Central memory CD8-positive, alpha-beta T cell (primary cell): ENCODE measurements around the gene KIF17.

ENCODE experiments used
- ATAC-seq: fragments of 150-1000 bp; cut with Tn5 transposase; replicated peaks from 2 replicates; pipeline ENCODE4 v1.10.0; 2022; ENCODE audit warnings: mild to moderate bottlenecking, moderate FRiP score, moderate number of reproducible peaks; ENCODE audit not compliant: poor library complexity, severe bottlenecking; ENCODE audit errors: extremely low read depth
- DNase-seq, 2 donors: peaks; one replicate each; pipeline ENCODE4 v3.0.0; 2021; ENCODE audit warnings: low spot score in 2 of 2
- H3K27ac Mint-ChIP-seq: one replicate; pipeline ENCODE4 v1.8.0; 2022; ENCODE audit warnings: low read depth, mild to moderate bottlenecking, moderate library complexity, mixed read lengths
- H3K27me3 Mint-ChIP-seq: one replicate; pipeline ENCODE4 v1.8.0; 2022; ENCODE audit warnings: mixed read lengths
- H3K36me3 Mint-ChIP-seq: one replicate; pipeline ENCODE4 v1.8.0; 2022; ENCODE audit warnings: mild to moderate bottlenecking, moderate library complexity, mixed read lengths; ENCODE audit not compliant: insufficient read depth
- H3K4me1 Mint-ChIP-seq: one replicate; pipeline ENCODE4 v1.8.0; 2022; ENCODE audit warnings: mixed read lengths
- H3K4me3 Mint-ChIP-seq: one replicate; pipeline ENCODE4 v1.8.0; 2022; ENCODE audit warnings: mild to moderate bottlenecking, moderate library complexity, mixed read lengths
- H3K9me3 Mint-ChIP-seq: one replicate; pipeline ENCODE4 v1.8.0; 2022; ENCODE audit warnings: mixed read lengths

KIF17 gene

DNA sequence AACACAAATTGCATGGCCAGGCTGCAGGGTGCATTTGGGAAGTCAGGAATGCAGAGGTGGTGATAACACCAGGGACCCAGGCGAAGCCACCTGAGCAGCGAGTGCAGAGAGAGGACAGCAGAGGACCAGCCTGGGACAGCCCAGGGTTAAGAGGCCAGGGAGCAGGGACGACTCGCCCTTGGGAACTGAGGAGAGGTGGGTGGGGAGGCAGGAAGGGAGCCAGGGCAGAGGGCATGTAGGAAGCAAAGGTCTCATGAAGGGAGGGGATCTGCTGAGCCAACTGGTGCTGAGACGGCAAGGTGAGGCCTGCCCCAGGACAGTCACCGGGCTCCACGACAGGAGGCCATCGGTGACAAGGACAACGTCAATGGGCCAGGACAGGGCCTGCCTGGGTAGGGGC lies 16.4 kb downstream of the KIF17 start:
- peaks cover 3% of the 10 kb centered on the region for H3K27me3 Mint-ChIP-seq
- no peak overlapping the region for H3K27ac Mint-ChIP-seq
- H3K9me3 Mint-ChIP-seq: no peaks in the 10 kb centered on the region
- H3K4me1 Mint-ChIP-seq: peaks cover under 1% of the 10 kb centered on the region
- H3K4me3 Mint-ChIP-seq: no peak overlapping the region
- H3K36me3 Mint-ChIP-seq: peaks cover 4% of the 10 kb centered on the region
- ATAC-seq (no peak), DNase-seq (no peak)

DNA sequence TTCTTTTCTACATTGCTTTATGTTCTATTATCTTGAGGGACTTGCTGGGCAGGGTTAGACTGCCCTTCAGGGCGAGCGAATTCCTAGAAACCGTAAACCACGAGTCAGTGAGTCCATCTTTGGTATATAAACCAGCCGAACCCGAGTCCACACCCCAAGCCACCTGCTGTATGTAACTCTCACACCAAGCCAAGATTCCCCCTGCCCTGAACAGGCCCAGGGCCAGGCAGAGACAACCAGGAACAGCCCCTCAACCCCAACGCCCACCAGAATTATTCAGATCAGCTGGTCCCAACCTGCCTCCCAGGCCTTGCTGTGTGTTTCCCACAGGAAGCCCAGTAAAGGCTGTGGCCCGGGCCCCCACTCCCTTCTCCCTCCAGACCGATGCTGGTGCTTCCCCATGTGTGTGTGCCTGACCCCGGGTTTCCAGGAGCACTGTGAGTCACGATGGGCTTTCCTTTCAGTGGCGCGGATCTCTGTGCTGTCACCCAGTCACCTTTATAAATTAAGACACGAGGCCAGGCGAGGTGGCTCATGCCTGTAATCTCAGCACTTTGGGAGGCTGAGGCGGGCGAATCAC lies 17.1 kb downstream of the KIF17 start:
- peaks cover 7% of the 10 kb centered on the region for H3K4me1 Mint-ChIP-seq
- no peak overlapping the region for H3K4me3 Mint-ChIP-seq
- H3K9me3 Mint-ChIP-seq: no peaks in the 10 kb centered on the region
- H3K27me3 Mint-ChIP-seq: peaks cover 10% of the 10 kb centered on the region
- no peak overlapping the region for H3K27ac Mint-ChIP-seq
- peaks cover 4% of the 10 kb centered on the region for H3K36me3 Mint-ChIP-seq
- DNase-seq (no peak), ATAC-seq (no peak)

GRCh38 chr1:20699558-20699957 lies 18.2 kb downstream of the KIF17 start:
- Mint-ChIP-seq H3K9me3 (no peaks in the 10 kb centered on the region), H3K27ac (no peak overlapping the region), H3K27me3 (peaks cover 11% of the 10 kb centered on the region), H3K4me3 (no peak overlapping the region), H3K36me3 (peaks cover 4% of the 10 kb centered on the region), H3K4me1 (peaks cover 7% of the 10 kb centered on the region)
- ATAC-seq (no peak), DNase-seq (no peak)

GRCh38 chr1:20698195-20698910 lies 19.5 kb downstream of the KIF17 start:
- ATAC-seq: no peak
- H3K36me3 Mint-ChIP-seq: peaks cover 4% of the 10 kb centered on the region
- no peaks in the 10 kb centered on the region for H3K9me3 Mint-ChIP-seq
- H3K4me3 Mint-ChIP-seq: peak overlapping the region; percentile 15
- DNase-seq: no peak
- H3K27ac Mint-ChIP-seq: no peak overlapping the region
- peaks cover 11% of the 10 kb centered on the region for H3K27me3 Mint-ChIP-seq
- peaks cover 7% of the 10 kb centered on the region for H3K4me1 Mint-ChIP-seq

- DNase-seq (no peak), ATAC-seq (no peak)
- H3K9me3 Mint-ChIP-seq: no peaks in the 10 kb centered on the region
- peaks cover 7% of the 10 kb centered on the region for H3K4me1 Mint-ChIP-seq
- H3K27me3 Mint-ChIP-seq: peaks cover 11% of the 10 kb centered on the region
- no peak overlapping the region for H3K27ac Mint-ChIP-seq
- H3K36me3 Mint-ChIP-seq: peaks cover 4% of the 10 kb centered on the region
- H3K4me3 Mint-ChIP-seq: peak overlapping the region; percentile 15
These were observed 20.2 kb downstream of the KIF17 start for GRCh38 chr1:20697563-20697962.

DNA sequence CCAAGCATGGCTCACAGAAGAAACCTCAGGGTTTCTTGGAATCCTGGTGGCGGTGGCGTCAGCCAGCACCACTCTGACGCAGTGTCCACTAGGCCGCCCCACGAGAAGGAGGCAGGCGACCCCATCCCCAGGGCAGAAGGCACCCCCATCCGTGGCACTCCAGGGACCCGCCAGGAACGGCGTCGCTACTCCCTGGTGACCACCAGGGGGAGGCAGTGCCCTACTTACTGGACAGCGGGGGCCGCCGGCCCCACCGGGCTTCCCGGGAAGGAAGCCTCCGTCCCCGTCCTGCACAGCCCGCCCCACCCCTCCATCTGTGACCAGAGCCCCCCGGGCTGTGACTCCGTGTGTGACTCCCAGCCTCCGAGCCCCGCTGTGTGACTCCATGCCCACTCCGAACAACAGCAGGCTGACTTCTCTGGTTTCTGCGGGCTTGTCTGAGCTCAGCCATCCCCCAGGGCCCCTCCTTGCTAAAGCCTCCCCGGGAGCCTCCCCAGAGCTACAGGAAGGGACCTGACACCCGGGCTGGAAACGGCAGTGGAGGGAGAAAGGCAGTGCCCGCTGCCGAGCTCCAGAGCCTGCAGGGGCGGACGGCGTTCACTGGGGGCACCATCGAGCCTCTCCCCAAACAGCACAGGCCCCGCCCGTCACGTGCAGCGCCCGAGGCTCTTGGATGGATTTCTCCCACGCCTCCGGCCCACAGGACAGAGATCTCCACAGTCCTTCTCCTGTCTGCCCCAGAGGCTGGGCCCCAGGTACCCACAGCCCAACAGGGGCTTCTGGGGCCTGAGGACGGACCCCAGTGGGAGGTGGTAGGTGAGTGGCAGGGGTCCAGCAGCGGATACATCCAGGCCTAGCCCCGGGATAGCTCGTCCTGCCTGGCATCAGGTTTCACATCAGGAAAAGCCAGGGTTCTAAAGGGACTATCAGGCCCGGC lies 21.1 kb downstream of the KIF17 start:
- Mint-ChIP-seq H3K9me3 (no peaks in the 10 kb centered on the region), H3K4me3 (peak overlapping the region; percentile 85), H3K36me3 (peaks cover 2% of the 10 kb centered on the region), H3K27me3 (peaks cover 11% of the 10 kb centered on the region), H3K27ac (peak overlapping the region; percentile 44), H3K4me1 (peaks cover 7% of the 10 kb centered on the region)
- DNase-seq (peak; percentile 53 to 66), ATAC-seq (peak; percentile 94)

DNA sequence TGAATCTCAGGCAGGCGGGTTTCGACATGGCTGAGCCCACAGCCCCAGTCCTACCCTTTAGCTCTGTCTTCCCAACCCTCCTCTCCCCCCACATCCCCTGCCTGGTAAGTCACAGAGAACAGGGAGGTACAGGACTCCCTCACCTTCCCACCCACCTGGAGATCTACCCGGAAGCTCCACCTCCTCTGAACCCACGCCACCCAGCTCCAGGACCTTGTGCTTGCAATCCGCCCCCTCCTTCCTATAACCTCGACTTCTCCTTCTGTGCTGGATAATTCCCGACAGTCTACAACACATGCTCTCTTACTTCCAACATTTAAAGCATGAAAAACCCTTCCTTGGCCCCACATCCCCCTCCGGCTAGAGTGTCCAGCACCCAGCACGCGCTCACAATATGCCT lies 22.3 kb downstream of the KIF17 start:
- Mint-ChIP-seq H3K4me3 (no peak overlapping the region), H3K27me3 (peaks cover 11% of the 10 kb centered on the region), H3K36me3 (peaks cover 2% of the 10 kb centered on the region), H3K4me1 (peaks cover 7% of the 10 kb centered on the region), H3K27ac (no peak overlapping the region), H3K9me3 (no peaks in the 10 kb centered on the region)
- no peak for ATAC-seq
- DNase-seq: no peak

DNA sequence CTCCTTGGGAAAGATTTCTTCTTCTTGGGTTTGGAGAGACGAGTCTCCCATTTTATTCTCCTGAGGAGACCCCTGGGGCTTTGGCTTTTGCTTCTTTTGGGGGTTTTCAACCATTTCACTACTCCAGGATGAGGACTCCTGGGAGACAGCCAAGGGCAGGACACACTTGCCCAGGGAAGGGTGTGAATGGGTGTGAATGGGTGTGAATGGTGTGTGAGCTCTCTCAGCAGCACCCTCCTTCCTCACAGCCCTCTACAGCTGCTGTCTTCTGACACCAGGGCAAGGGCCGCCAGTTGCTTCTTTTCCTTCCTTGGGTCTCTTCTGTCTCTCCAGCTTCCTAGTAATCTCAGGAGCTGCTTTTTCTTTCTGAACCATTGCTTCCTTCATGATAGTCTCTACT lies 24.2 kb downstream of the KIF17 start:
- Mint-ChIP-seq H3K4me1 (peaks cover 7% of the 10 kb centered on the region), H3K4me3 (no peak overlapping the region), H3K36me3 (peaks cover 2% of the 10 kb centered on the region), H3K27me3 (peaks cover 11% of the 10 kb centered on the region), H3K27ac (no peak overlapping the region), H3K9me3 (no peaks in the 10 kb centered on the region)
- ATAC-seq: no peak
- DNase-seq: no peak

GRCh38 chr1:20691872-20692271 lies 25.9 kb downstream of the KIF17 start:
- ATAC-seq: no peak
- peaks cover 2% of the 10 kb centered on the region for H3K36me3 Mint-ChIP-seq
- H3K27ac Mint-ChIP-seq: no peak overlapping the region
- H3K4me1 Mint-ChIP-seq: peaks cover 7% of the 10 kb centered on the region
- no peak for DNase-seq
- no peak overlapping the region for H3K4me3 Mint-ChIP-seq
- H3K27me3 Mint-ChIP-seq: peaks cover 11% of the 10 kb centered on the region
- H3K9me3 Mint-ChIP-seq: no peaks in the 10 kb centered on the region

DNA sequence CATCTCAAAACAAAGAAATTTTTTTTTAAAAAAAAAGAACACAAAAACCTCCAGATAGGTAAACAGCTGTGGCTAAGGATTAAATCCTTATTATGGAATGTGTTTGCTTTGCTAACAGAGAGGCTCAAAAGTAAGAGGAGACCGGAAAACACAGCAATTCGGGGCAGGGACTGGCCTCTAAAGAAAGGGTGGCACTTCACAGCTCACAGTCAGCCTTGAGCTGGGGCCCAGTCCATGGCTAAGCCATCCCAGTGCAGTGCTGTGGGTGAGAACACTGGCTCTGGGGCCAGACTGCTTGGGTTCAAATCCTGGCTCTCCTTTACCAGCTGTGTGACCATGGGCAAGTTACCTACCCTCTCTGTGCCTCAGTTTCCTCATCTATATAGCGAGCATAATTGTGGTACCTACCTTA lies 28.2 kb downstream of the KIF17 start:
- peaks cover 13% of the 10 kb centered on the region for H3K27me3 Mint-ChIP-seq
- DNase-seq (no peak), ATAC-seq (no peak)
- no peak overlapping the region for H3K27ac Mint-ChIP-seq
- H3K9me3 Mint-ChIP-seq: no peaks in the 10 kb centered on the region
- no peak overlapping the region for H3K4me3 Mint-ChIP-seq
- H3K36me3 Mint-ChIP-seq: no peaks in the 10 kb centered on the region
- no peaks in the 10 kb centered on the region for H3K4me1 Mint-ChIP-seq

DNA sequence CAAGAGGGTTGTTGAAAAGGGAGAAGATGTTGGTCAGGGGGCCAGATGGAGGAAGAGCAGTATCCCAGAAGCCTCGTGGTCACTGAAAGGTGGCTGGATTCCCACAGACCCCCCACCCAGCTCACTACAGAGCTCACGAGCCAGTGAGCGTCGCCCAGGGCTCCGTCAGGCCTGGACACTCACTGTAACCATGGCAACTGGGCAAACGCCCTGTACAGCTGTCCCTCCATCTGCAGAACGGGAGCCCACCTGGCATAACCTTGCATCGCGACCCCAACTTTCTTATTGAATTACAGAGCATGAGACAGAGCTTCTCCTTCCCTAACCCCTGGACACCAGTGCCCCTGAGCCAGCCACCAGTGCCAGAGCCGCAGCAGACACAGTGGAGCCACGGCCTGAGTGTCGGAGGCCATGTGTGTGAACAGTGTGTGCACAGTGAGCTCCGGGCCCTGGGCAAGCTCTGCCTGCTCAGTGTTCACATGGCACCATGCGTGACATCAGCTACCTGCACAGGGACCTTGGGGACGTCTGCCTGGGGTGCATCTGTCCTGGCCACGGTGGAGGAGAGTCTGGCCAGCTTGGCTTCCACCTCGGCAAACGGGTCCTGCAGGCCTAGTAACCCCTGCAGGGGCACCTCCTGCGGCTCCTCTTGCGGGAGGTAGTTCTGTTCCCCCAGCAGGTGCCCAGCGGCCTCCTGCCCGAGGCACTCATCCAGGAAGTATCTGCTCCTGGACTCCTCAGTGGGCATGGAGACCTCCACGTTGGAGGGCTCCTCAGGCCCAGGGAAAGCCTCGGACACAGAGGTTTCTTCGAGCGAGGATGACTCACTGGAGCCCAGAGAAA lies 30.7 kb downstream of the KIF17 start:
- Mint-ChIP-seq H3K9me3 (no peaks in the 10 kb centered on the region), H3K4me3 (no peak overlapping the region), H3K27me3 (peaks cover 22% of the 10 kb centered on the region), H3K36me3 (no peaks in the 10 kb centered on the region), H3K4me1 (no peaks in the 10 kb centered on the region), H3K27ac (no peak overlapping the region)
- no peak for ATAC-seq
- no peak for DNase-seq

DNA sequence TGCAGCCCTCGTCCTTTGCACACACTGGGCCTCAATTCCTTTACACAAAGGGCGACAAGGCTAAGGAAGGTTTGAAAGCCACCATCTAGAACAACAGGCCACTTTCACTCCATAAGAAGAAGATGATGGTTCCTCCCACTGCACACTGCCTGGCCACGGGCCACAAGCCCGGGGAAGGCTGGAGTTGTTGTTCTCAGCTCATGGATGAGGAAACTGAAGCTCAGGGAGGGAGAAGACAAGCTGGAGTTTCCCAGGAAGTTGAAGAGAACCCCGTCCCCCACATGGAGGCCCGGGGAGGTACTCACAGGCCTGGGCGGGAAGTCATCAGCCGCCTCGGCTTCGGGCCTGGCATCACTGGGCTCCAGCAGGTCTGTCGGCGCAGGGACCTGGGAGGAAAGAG lies 32.1 kb downstream of the KIF17 start:
- ATAC-seq (no peak), DNase-seq (no peak)
- no peak overlapping the region for H3K27ac Mint-ChIP-seq
- no peaks in the 10 kb centered on the region for H3K4me1 Mint-ChIP-seq
- H3K9me3 Mint-ChIP-seq: no peaks in the 10 kb centered on the region
- peaks cover 22% of the 10 kb centered on the region for H3K27me3 Mint-ChIP-seq
- H3K36me3 Mint-ChIP-seq: no peaks in the 10 kb centered on the region
- no peak overlapping the region for H3K4me3 Mint-ChIP-seq
